Keratinocyte (primary cell): ENCODE data around the gene ZNF282. TPM values are rescaled to one million over a fixed set of nuclear protein-coding genes. Genes with fewer than 3 reads are reported as not detected.
"Not testable (repeated sequence)": the region's sequence is repeated elsewhere in the genome, so short reads cannot be mapped to it uniquely, and the experiment has no call there.

ENCODE experiments used
- DNase-seq: peaks from one replicate; pipeline ENCODE4 v3.0.0-alpha.2; 2011; ENCODE audit warnings: low read depth, missing footprints, low spot score
- FAIRE-seq: peaks from 2 replicates; lab custom pipeline; 2011; peaks lifted over from hg19 to GRCh38; lab: Jason Lieb, UNC
- H2AFZ ChIP-seq: 2 replicates; pipeline ENCODE4 v1.6.0; 2012; ENCODE audit warnings: low read length, control low read depth, inconsistent platforms; ENCODE audit not compliant: control insufficient read depth
- H3K27ac ChIP-seq: 2 replicates; pipeline ENCODE4 v1.5.1; 2011; ENCODE audit warnings: low read length; ENCODE audit not compliant: control insufficient read depth, insufficient read depth
- H3K27me3 ChIP-seq: 3 replicates; pipeline ENCODE4 v1.6.0; 2011; ENCODE audit warnings: low read length; ENCODE audit not compliant: control insufficient read depth, insufficient read depth; ENCODE audit errors: extremely low read depth
- H3K36me3 ChIP-seq, 2 experiments: 2 replicates in 1 of 2; 3 replicates in 1 of 2; pipeline ENCODE4 v1.5.1; 2011; ENCODE audit warnings: low read length in 2 of 2, mild to moderate bottlenecking in 1 of 2; ENCODE audit not compliant: control insufficient read depth in 2 of 2, insufficient read depth in 2 of 2; ENCODE audit errors: extremely low read depth in 1 of 2
- H3K4me1 ChIP-seq: 3 replicates; pipeline ENCODE4 v1.5.1; 2011; ENCODE audit warnings: low read length; ENCODE audit not compliant: control insufficient read depth, insufficient read depth; ENCODE audit errors: extremely low read depth
- H3K4me2 ChIP-seq: 3 replicates; pipeline ENCODE4 v1.6.0; 2011; ENCODE audit warnings: low read depth, low read length; ENCODE audit not compliant: control insufficient read depth, insufficient read depth; ENCODE audit errors: extremely low read depth
- H3K4me3 ChIP-seq, 3 experiments: fragments of 200-600 bp in 1 of 3; sonication (generic) in 1 of 3; 2 replicates in 2 of 3; 3 replicates in 1 of 3; pipeline ENCODE4 v1.5.1; 2011 to 2016; ENCODE audit warnings: low read length in 3 of 3, mild to moderate bottlenecking in 3 of 3, control low read depth in 2 of 3, inconsistent platforms in 1 of 3, low read depth in 1 of 3, mixed read lengths in 1 of 3, mixed run types in 1 of 3, moderate library complexity in 1 of 3; ENCODE audit not compliant: control insufficient read depth in 2 of 3, insufficient read depth in 2 of 3; ENCODE audit errors: extremely low read depth in 1 of 3
- H3K79me2 ChIP-seq: 2 replicates; pipeline ENCODE4 v1.6.0; 2012; ENCODE audit warnings: low read length; ENCODE audit not compliant: control insufficient read depth, insufficient read depth
- H3K9ac ChIP-seq: 3 replicates; pipeline ENCODE4 v1.6.0; 2011; ENCODE audit warnings: low read length; ENCODE audit not compliant: control insufficient read depth, insufficient read depth; ENCODE audit errors: extremely low read depth
- H3K9me1 ChIP-seq: 3 replicates; pipeline ENCODE4 v1.6.0; 2011; ENCODE audit warnings: low read length; ENCODE audit not compliant: control insufficient read depth, insufficient read depth; ENCODE audit errors: extremely low read depth
- H3K9me3 ChIP-seq: 2 replicates; pipeline ENCODE4 v1.5.1; 2012; ENCODE audit warnings: low read depth, low read length; ENCODE audit not compliant: control insufficient read depth
- H4K20me1 ChIP-seq: 3 replicates; pipeline ENCODE4 v1.6.0; 2011; ENCODE audit warnings: low read length; ENCODE audit not compliant: control insufficient read depth, insufficient read depth; ENCODE audit errors: extremely low read depth
- EZH2 ChIP-seq: IDR thresholded peaks from one replicate; pipeline ENCODE4 v1.6.1; 2012; ENCODE audit warnings: inconsistent platforms, mild to moderate bottlenecking, low read length, moderate library complexity
- dilution Hi-C: fragments of 300-500 bp; cut with MboI; formaldehyde crosslinking; loops from one replicate; pipeline ENCODE4 v1.7.0; 2020; ENCODE audit warnings: low sequenced_read_pairs; ENCODE audit not compliant: extremely low pct_ligation_motif_present
- polyA plus RNA-seq, 5 experiments: library from polyadenylated mRNA; depleted of rRNA in 3 of 5; stranded (reverse) in 3 of 5; stranded (forward) in 1 of 5; unstranded in 1 of 5; fragments of >200 nt; gene quantifications; 1 replicate in 1 of 5; 2 replicates in 3 of 5; 3 replicates in 1 of 5; pipeline versions ENCODE4 v1.2.1 to v1.2.3, GENCODE V29; 2011 to 2012; ENCODE audit warnings: missing spikeins in 2 of 5, low read depth in 1 of 5, low replicate concordance in 1 of 5
- TF ChIP-seq, protein P1 (sequence below), 3 experiments: IDR thresholded peaks in 1 of 3; conservative IDR thresholded peaks in 1 of 3; optimal IDR thresholded peaks in 1 of 3; 2 replicates in 2 of 3; 3 replicates in 1 of 3; pipeline versions ENCODE3 to v1.5.1; 2011; ENCODE audit warnings: low read length in 3 of 3, mild to moderate bottlenecking in 3 of 3, moderate library complexity in 2 of 3, control low read depth in 1 of 3, inconsistent platforms in 1 of 3; ENCODE audit not compliant: insufficient read depth in 2 of 3; ENCODE audit errors: extremely low read depth in 1 of 3

Gene ZNF282
- polyA plus RNA-seq, 1 donor (not counting 4 experiments of a cell fraction or from before 2014, with no cell fraction given), result 13.1 TPM

DNA sequence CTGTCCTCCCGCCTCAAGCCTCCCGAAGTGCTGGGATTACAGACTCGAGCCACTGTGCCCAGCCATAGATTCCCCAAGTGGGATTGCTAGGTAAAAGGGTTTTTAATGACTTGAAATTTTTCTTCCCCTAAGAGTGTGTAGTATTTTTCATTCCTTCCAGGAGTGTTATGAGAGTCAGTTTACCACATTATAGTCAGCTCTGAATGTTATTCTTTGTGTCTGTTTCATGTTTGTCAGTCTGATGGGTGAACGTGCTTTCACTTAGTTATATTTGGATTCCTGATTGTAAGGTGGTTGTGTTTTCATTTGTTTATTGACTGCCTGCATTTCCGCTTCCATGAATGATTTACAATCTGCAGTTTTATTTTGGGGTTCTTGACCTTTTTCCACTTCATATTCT, 50.4 kb downstream of the ZNF282 start:
- peaks cover 3% of the 10 kb centered on the region for H3K4me1 ChIP-seq
- peaks cover 46% of the 10 kb centered on the region for H3K79me2 ChIP-seq
- no peak for TF ChIP-seq EZH2
- TF ChIP-seq, protein P1, sequence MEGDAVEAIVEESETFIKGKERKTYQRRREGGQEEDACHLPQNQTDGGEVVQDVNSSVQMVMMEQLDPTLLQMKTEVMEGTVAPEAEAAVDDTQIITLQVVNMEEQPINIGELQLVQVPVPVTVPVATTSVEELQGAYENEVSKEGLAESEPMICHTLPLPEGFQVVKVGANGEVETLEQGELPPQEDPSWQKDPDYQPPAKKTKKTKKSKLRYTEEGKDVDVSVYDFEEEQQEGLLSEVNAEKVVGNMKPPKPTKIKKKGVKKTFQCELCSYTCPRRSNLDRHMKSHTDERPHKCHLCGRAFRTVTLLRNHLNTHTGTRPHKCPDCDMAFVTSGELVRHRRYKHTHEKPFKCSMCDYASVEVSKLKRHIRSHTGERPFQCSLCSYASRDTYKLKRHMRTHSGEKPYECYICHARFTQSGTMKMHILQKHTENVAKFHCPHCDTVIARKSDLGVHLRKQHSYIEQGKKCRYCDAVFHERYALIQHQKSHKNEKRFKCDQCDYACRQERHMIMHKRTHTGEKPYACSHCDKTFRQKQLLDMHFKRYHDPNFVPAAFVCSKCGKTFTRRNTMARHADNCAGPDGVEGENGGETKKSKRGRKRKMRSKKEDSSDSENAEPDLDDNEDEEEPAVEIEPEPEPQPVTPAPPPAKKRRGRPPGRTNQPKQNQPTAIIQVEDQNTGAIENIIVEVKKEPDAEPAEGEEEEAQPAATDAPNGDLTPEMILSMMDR (optimal IDR thresholded peaks at IDR 0.05 in 1 of 3, IDR thresholded peaks at IDR 0.05 in 1 of 3, conservative IDR thresholded peaks at IDR 0.05 in 1 of 3; ENCODE audit: extremely low read depth in 1 of 3, insufficient read depth in 2 of 3, low read length in 3 of 3), result no peak
- FAIRE-seq (no peak), DNase-seq (no peak)
- no peak overlapping the region for H2AFZ ChIP-seq
- H3K9me1 ChIP-seq, result no peaks in the 10 kb centered on the region
- dilution Hi-C loops, result no loop called here
- peaks cover 0 to 2% of the 10 kb centered on the region in 2 experiments for H3K36me3 ChIP-seq
- no peak overlapping the region for H3K4me3 ChIP-seq
- H3K27me3 ChIP-seq, result no peaks in the 10 kb centered on the region
- H3K4me2 ChIP-seq, result no peak overlapping the region
- H3K9me3 ChIP-seq, result no peaks in the 10 kb centered on the region
- no peak overlapping the region for H3K9ac ChIP-seq
- no peaks in the 10 kb centered on the region for H4K20me1 ChIP-seq
- no peak overlapping the region for H3K27ac ChIP-seq

GRCh38 chr7:149248777-149249176, 53.4 kb downstream of the ZNF282 start:
- H3K79me2 ChIP-seq, result peaks cover 25% of the 10 kb centered on the region

GRCh38 chr7:149250151-149250550, 54.8 kb downstream of the ZNF282 start:
- H2AFZ ChIP-seq, dilution Hi-C loops, H3K4me1 ChIP-seq, H3K9ac ChIP-seq, H3K27ac ChIP-seq, H3K9me1 ChIP-seq, H3K9me3 ChIP-seq, H3K4me2 ChIP-seq, FAIRE-seq, H3K27me3 ChIP-seq, DNase-seq, H3K4me3 ChIP-seq, H4K20me1 ChIP-seq: not testable (repeated sequence)
- Histone ChIP-seq H3K79me2 (peaks cover 20% of the 10 kb centered on the region), H3K36me3 (peaks cover 13 to 28% of the 10 kb centered on the region in 2 experiments)

More at GRCh38 chr7:149248777-149249176, 53.4 kb downstream of the ZNF282 start:
- no peak overlapping the region for H3K27ac ChIP-seq
- TF ChIP-seq EZH2, result no peak
- TF ChIP-seq, protein P1 (optimal IDR thresholded peaks at IDR 0.05 in 1 of 3, IDR thresholded peaks at IDR 0.05 in 1 of 3, conservative IDR thresholded peaks at IDR 0.05 in 1 of 3; ENCODE audit: extremely low read depth in 1 of 3, insufficient read depth in 2 of 3, low read length in 3 of 3), result no peak
- H3K9me3 ChIP-seq, result no peaks in the 10 kb centered on the region
- no peak overlapping the region for H3K4me3 ChIP-seq
- FAIRE-seq, result no peak
- peaks cover 5 to 18% of the 10 kb centered on the region in 2 experiments for H3K36me3 ChIP-seq
- no peak for DNase-seq
- H3K27me3 ChIP-seq, result no peaks in the 10 kb centered on the region
- dilution Hi-C loops, result no loop called here
- H3K4me2 ChIP-seq, result no peak overlapping the region
- H3K9me1 ChIP-seq, result no peaks in the 10 kb centered on the region
- no peak overlapping the region for H2AFZ ChIP-seq
- no peak overlapping the region for H3K9ac ChIP-seq
- no peaks in the 10 kb centered on the region for H4K20me1 ChIP-seq
- H3K4me1 ChIP-seq, result no peaks in the 10 kb centered on the region

- Histone ChIP-seq H3K79me2 (peaks cover 13% of the 10 kb centered on the region), H3K36me3 (peaks cover 16 to 30% of the 10 kb centered on the region in 2 experiments)
- H4K20me1 ChIP-seq, result not testable (repeated sequence)
Measured at GRCh38 chr7:149251518-149251917, 56.2 kb downstream of the ZNF282 start.

More at GRCh38 chr7:149251518-149251917, 56.2 kb downstream of the ZNF282 start:
- H3K9ac ChIP-seq, H2AFZ ChIP-seq, H3K27ac ChIP-seq, H3K4me2 ChIP-seq, H3K9me1 ChIP-seq, H3K4me3 ChIP-seq, H3K9me3 ChIP-seq, dilution Hi-C loops, H3K4me1 ChIP-seq, DNase-seq, FAIRE-seq, H3K27me3 ChIP-seq: not testable (repeated sequence)
